SJSA1 (cell line): Measurements from ENCODE around the gene ZNF726. TPM values are rescaled to one million over a fixed set of nuclear protein-coding genes. Genes with fewer than 3 reads are reported as not detected.
"Not testable (repeated sequence)": the region's sequence is repeated elsewhere in the genome, so short reads cannot be mapped to it uniquely, and the experiment has no call there.

Experiments
- DNase-seq, 2 experiments: peaks; one replicate each; pipeline ENCODE4 v3.0.0-alpha.2; 2015 to 2020; ENCODE audit warnings: low spot score in 2 of 2, low read depth in 1 of 2
- H3K27ac ChIP-seq: fragments of 250-450 bp; sonication (Bioruptor Pico); 2 replicates; pipeline ENCODE4 v1.5.1; 2020; ENCODE audit warnings: mild to moderate bottlenecking, moderate library complexity
- H3K27me3 ChIP-seq: fragments of 250-450 bp; sonication (Bioruptor Pico); replicated peaks from 2 replicates; pipeline ENCODE4 v1.5.1; 2020; ENCODE audit warnings: mild to moderate bottlenecking, moderate library complexity
- H3K36me3 ChIP-seq: fragments of 250-450 bp; sonication (Bioruptor Pico); 2 replicates; pipeline ENCODE4 v1.5.1; 2020; ENCODE audit warnings: mild to moderate bottlenecking
- H3K4me1 ChIP-seq: fragments of 250-450 bp; sonication (Bioruptor Pico); replicated peaks from 2 replicates; pipeline ENCODE4 v1.6.1; 2021; ENCODE audit warnings: mild to moderate bottlenecking
- H3K4me3 ChIP-seq: fragments of 250-450 bp; sonication (Bioruptor Pico); 2 replicates; pipeline ENCODE4 v1.5.1; 2020; ENCODE audit warnings: mild to moderate bottlenecking
- H3K9me3 ChIP-seq: fragments of 250-450 bp; sonication (Bioruptor Pico); replicated peaks from 2 replicates; pipeline ENCODE4 v1.5.1; 2020; ENCODE audit warnings: mild to moderate bottlenecking
- total RNA-seq: library from RNA; depleted of rRNA; stranded (reverse); fragments of >200 nt; shearing (Covaris generic); gene quantifications from 2 replicates; pipeline ENCODE4 v1.2.3, GENCODE V29; 2014; rRNA removed

ZNF726 gene
- total RNA-seq, 1 experiment from 2014 or later: 7.3 TPM

- not testable (repeated sequence) for H3K36me3 ChIP-seq, H3K4me1 ChIP-seq, H3K27me3 ChIP-seq, H3K27ac ChIP-seq, H3K4me3 ChIP-seq, H3K9me3 ChIP-seq, DNase-seq
Measured at GRCh38 chr19:23963881-23964280, 49.2 kb downstream of the ZNF726 start.

GRCh38 chr19:23964334-23964733, 49.6 kb downstream of the ZNF726 start:
- not testable (repeated sequence) for H3K4me1 ChIP-seq, H3K36me3 ChIP-seq, DNase-seq, H3K4me3 ChIP-seq, H3K27me3 ChIP-seq, H3K27ac ChIP-seq, H3K9me3 ChIP-seq

- Histone ChIP-seq H3K36me3 (no peaks in the 10 kb centered on the region), H3K27ac (no peak overlapping the region), H3K4me1 (no peaks in the 10 kb centered on the region), H3K27me3 (no peaks in the 10 kb centered on the region), H3K4me3 (no peak overlapping the region), H3K9me3 (0 out of 2 replicates have a peak, but pooled peaks cover 4% of the 10 kb centered on the region)
- no peak for DNase-seq
Measured at GRCh38 chr19:23969630-23970029, 54.9 kb downstream of the ZNF726 start.

- Histone ChIP-seq H3K4me3 (no peak overlapping the region), H3K27ac (no peak overlapping the region)
Measured at GRCh38 chr19:23971598-23971997, 56.9 kb downstream of the ZNF726 start.

GRCh38 chr19:23972161-23972560, 57.5 kb downstream of the ZNF726 start:
- no peaks in the 10 kb centered on the region for H3K36me3 ChIP-seq
- no peaks in the 10 kb centered on the region for H3K9me3 ChIP-seq
- H3K27me3 ChIP-seq: no peaks in the 10 kb centered on the region
- no peak overlapping the region for H3K27ac ChIP-seq
- H3K4me1 ChIP-seq: no peaks in the 10 kb centered on the region
- DNase-seq: no peak
- H3K4me3 ChIP-seq: no peak overlapping the region

More at GRCh38 chr19:23971598-23971997, 56.9 kb downstream of the ZNF726 start:
- no peaks in the 10 kb centered on the region for H3K4me1 ChIP-seq
- H3K27me3 ChIP-seq: no peaks in the 10 kb centered on the region
- no peaks in the 10 kb centered on the region for H3K36me3 ChIP-seq
- H3K9me3 ChIP-seq: no peaks in the 10 kb centered on the region
- no peak for DNase-seq

- Histone ChIP-seq H3K27ac (no peak overlapping the region), H3K27me3 (no peaks in the 10 kb centered on the region), H3K36me3 (no peaks in the 10 kb centered on the region), H3K9me3 (no peaks in the 10 kb centered on the region), H3K4me1 (no peaks in the 10 kb centered on the region), H3K4me3 (no peak overlapping the region)
- no peak for DNase-seq
Measured at GRCh38 chr19:23974941-23975340, 60.3 kb downstream of the ZNF726 start.

- not testable (repeated sequence) for H3K27ac ChIP-seq, H3K27me3 ChIP-seq, DNase-seq, H3K4me3 ChIP-seq, H3K9me3 ChIP-seq, H3K4me1 ChIP-seq, H3K36me3 ChIP-seq
Measured at GRCh38 chr19:23976631-23977030, 61.9 kb downstream of the ZNF726 start.

- H3K4me3 ChIP-seq, H3K27me3 ChIP-seq, H3K9me3 ChIP-seq, DNase-seq, H3K4me1 ChIP-seq, H3K27ac ChIP-seq, H3K36me3 ChIP-seq: not testable (repeated sequence)
Measured at GRCh38 chr19:23977256-23977655, 62.6 kb downstream of the ZNF726 start.

GRCh38 chr19:23978068-23978467, 63.4 kb downstream of the ZNF726 start:
- Histone ChIP-seq H3K27me3 (no peaks in the 10 kb centered on the region), H3K4me1 (no peaks in the 10 kb centered on the region), H3K9me3 (no peaks in the 10 kb centered on the region), H3K36me3 (no peaks in the 10 kb centered on the region), H3K4me3 (no peak overlapping the region), H3K27ac (no peak overlapping the region)
- DNase-seq: no peak

- no peaks in the 10 kb centered on the region for H3K36me3 ChIP-seq
- no peak for DNase-seq
- no peak overlapping the region for H3K27ac ChIP-seq
- no peak overlapping the region for H3K4me3 ChIP-seq
- H3K27me3 ChIP-seq: no peaks in the 10 kb centered on the region
- no peaks in the 10 kb centered on the region for H3K4me1 ChIP-seq
- no peaks in the 10 kb centered on the region for H3K9me3 ChIP-seq
Measured at GRCh38 chr19:23980805-23981204, 66.1 kb downstream of the ZNF726 start.

- no peak for DNase-seq
- Histone ChIP-seq H3K27ac (no peak overlapping the region), H3K4me3 (no peak overlapping the region), H3K4me1 (no peaks in the 10 kb centered on the region), H3K9me3 (no peaks in the 10 kb centered on the region), H3K27me3 (no peaks in the 10 kb centered on the region), H3K36me3 (no peaks in the 10 kb centered on the region)
Measured at GRCh38 chr19:23981863-23982262, 67.2 kb downstream of the ZNF726 start.

- Histone ChIP-seq H3K4me1 (no peaks in the 10 kb centered on the region), H3K36me3 (no peaks in the 10 kb centered on the region), H3K27me3 (no peaks in the 10 kb centered on the region), H3K27ac (no peak overlapping the region), H3K4me3 (no peak overlapping the region), H3K9me3 (no peaks in the 10 kb centered on the region)
- DNase-seq: no peak
Measured at GRCh38 chr19:23983406-23983805, 68.7 kb downstream of the ZNF726 start.

Other genes starting within 250 kb of the ZNF726 start
- 10.8 and 15.7 TPM in 2 replicates for gene ZNF675, start 227.7 kb upstream of the ZNF726 start, total RNA-seq
- gene ZNF681, start 156.0 kb upstream of the ZNF726 start, total RNA-seq: 0.13 and 0.95 TPM in 2 replicates
- 12.4 and 16.7 TPM in 2 replicates for gene ZNF254, start 172.3 kb downstream of the ZNF726 start, total RNA-seq